Effector memory CD4-positive, alpha-beta T cell (primary cell): ENCODE data around the gene PMVK.

Experiments
- DNase-seq, 3 donors: peaks; one replicate each; pipeline ENCODE4 v3.0.0-alpha.2; 2020
- H3K27ac ChIP-seq: 2 replicates; pipeline ENCODE4 v1.7.0; 2013; ENCODE audit warnings: mild to moderate bottlenecking, low read length, moderate library complexity; ENCODE audit not compliant: insufficient read depth, poor library complexity, severe bottlenecking
- H3K27me3 ChIP-seq: replicated peaks from 2 replicates; pipeline ENCODE4 v1.7.0; 2013; ENCODE audit warnings: mild to moderate bottlenecking, low read length; ENCODE audit not compliant: insufficient read depth, control insufficient read depth, poor library complexity, severe bottlenecking
- H3K36me3 ChIP-seq: 2 replicates; pipeline ENCODE4 v1.7.0; 2013; ENCODE audit warnings: mild to moderate bottlenecking, low read length, moderate library complexity; ENCODE audit not compliant: control insufficient read depth, insufficient read depth
- H3K4me1 ChIP-seq: 2 replicates; pipeline ENCODE4 v1.7.0; 2013; ENCODE audit warnings: low read length, mild to moderate bottlenecking; ENCODE audit not compliant: control insufficient read depth, insufficient read depth, poor library complexity, severe bottlenecking
- H3K4me3 ChIP-seq: 2 replicates; pipeline ENCODE4 v1.7.0; 2013; ENCODE audit warnings: low read length, low read depth, mild to moderate bottlenecking; ENCODE audit not compliant: insufficient read depth, poor library complexity, severe bottlenecking
- H3K9me3 ChIP-seq: 2 replicates; pipeline ENCODE4 v1.7.0; 2013; ENCODE audit warnings: mild to moderate bottlenecking, low read length, moderate library complexity; ENCODE audit not compliant: control insufficient read depth

The PMVK gene

GRCh38 chr1:154966111-154966510, 29.6 kb upstream of the PMVK start:
- H3K36me3 ChIP-seq: peaks cover 61% of the 10 kb centered on the region

GRCh38 chr1:154964359-154964758, 27.8 kb upstream of the PMVK start:
- Histone ChIP-seq H3K9me3 (no peaks in the 10 kb centered on the region), H3K27me3 (no peaks in the 10 kb centered on the region), H3K4me3 (no peak overlapping the region), H3K4me1 (peaks cover 15% of the 10 kb centered on the region), H3K27ac (no peak overlapping the region), H3K36me3 (peaks cover 53% of the 10 kb centered on the region)
- DNase-seq: no peak

More at GRCh38 chr1:154966111-154966510, 29.6 kb upstream of the PMVK start:
- no peaks in the 10 kb centered on the region for H3K27me3 ChIP-seq
- no peak for DNase-seq
- H3K4me1 ChIP-seq: peaks cover 8% of the 10 kb centered on the region
- no peak overlapping the region for H3K27ac ChIP-seq
- no peak overlapping the region for H3K4me3 ChIP-seq
- H3K9me3 ChIP-seq: no peaks in the 10 kb centered on the region

GRCh38 chr1:154963643-154964042, 27.1 kb upstream of the PMVK start:
- Histone ChIP-seq H3K36me3 (peaks cover 59% of the 10 kb centered on the region), H3K27me3 (no peaks in the 10 kb centered on the region), H3K4me3 (no peak overlapping the region), H3K4me1 (peaks cover 15% of the 10 kb centered on the region), H3K9me3 (no peaks in the 10 kb centered on the region), H3K27ac (no peak overlapping the region)
- no peak for DNase-seq

- peaks cover 61% of the 10 kb centered on the region for H3K36me3 ChIP-seq
- H3K27me3 ChIP-seq: no peaks in the 10 kb centered on the region
- no peak for DNase-seq
- no peaks in the 10 kb centered on the region for H3K9me3 ChIP-seq
- H3K4me3 ChIP-seq: no peak overlapping the region
- H3K4me1 ChIP-seq: peaks cover 15% of the 10 kb centered on the region
- H3K27ac ChIP-seq: peak overlapping the region; percentile 96
Measured at GRCh38 chr1:154962795-154963330, 26.3 kb upstream of the PMVK start.

- Histone ChIP-seq H3K9me3 (no peaks in the 10 kb centered on the region), H3K4me3 (peak overlapping the region; percentile 80), H3K27ac (peak overlapping the region; percentile 96), H3K4me1 (peaks cover 15% of the 10 kb centered on the region), H3K27me3 (no peaks in the 10 kb centered on the region), H3K36me3 (peaks cover 57% of the 10 kb centered on the region)
- DNase-seq: no peak
Measured at GRCh38 chr1:154962156-154962749, 25.7 kb upstream of the PMVK start.

- peaks cover 19% of the 10 kb centered on the region for H3K4me1 ChIP-seq
- DNase-seq: peak; percentile 71 to 79 (median 77)
- H3K27me3 ChIP-seq: no peaks in the 10 kb centered on the region
- no peaks in the 10 kb centered on the region for H3K9me3 ChIP-seq
- peak within 1 kb of the TSS; percentile 80 for H3K4me3 ChIP-seq
- H3K27ac ChIP-seq: peak within 1 kb of the TSS; percentile 96
- peaks cover 50% of the 10 kb centered on the region for H3K36me3 ChIP-seq
Measured at GRCh38 chr1:154961207-154962155, 25.0 kb upstream of the PMVK start, which contains the start of gene PYGO2. TSS of gene PYGO2 (minus strand) at chr1:154961782. CDS start at chr1:154961576, 206 bp downstream.

- H3K9me3 ChIP-seq: no peaks in the 10 kb centered on the region
- H3K27me3 ChIP-seq: no peaks in the 10 kb centered on the region
- H3K27ac ChIP-seq: peak overlapping the region; percentile 96
- H3K4me1 ChIP-seq: peaks cover 27% of the 10 kb centered on the region
- peaks cover 41% of the 10 kb centered on the region for H3K36me3 ChIP-seq
- peak overlapping the region; percentile 80 for H3K4me3 ChIP-seq
- no peak for DNase-seq
Measured at GRCh38 chr1:154960446-154961136, 24.1 kb upstream of the PMVK start.

- Histone ChIP-seq H3K9me3 (no peaks in the 10 kb centered on the region), H3K4me1 (peaks cover 33% of the 10 kb centered on the region), H3K27me3 (no peaks in the 10 kb centered on the region), H3K4me3 (no peak overlapping the region), H3K36me3 (peaks cover 31% of the 10 kb centered on the region), H3K27ac (peak overlapping the region; percentile 20)
- no peak for DNase-seq
Measured at GRCh38 chr1:154959426-154959780, 22.9 kb upstream of the PMVK start.

GRCh38 chr1:154958681-154959425, 22.3 kb upstream of the PMVK start:
- H3K27ac ChIP-seq: peak overlapping the region; percentile 20
- no peaks in the 10 kb centered on the region for H3K9me3 ChIP-seq
- H3K4me1 ChIP-seq: peaks cover 39% of the 10 kb centered on the region

More at GRCh38 chr1:154958681-154959425, 22.3 kb upstream of the PMVK start:
- DNase-seq: no peak
- Histone ChIP-seq H3K27me3 (no peaks in the 10 kb centered on the region), H3K4me3 (no peak overlapping the region), H3K36me3 (peaks cover 27% of the 10 kb centered on the region)
